Measurements from ENCODE around the gene LIX1. TPM values are rescaled to one million over a fixed set of nuclear protein-coding genes. Genes with fewer than 3 reads are reported as not detected.
"Not testable (repeated sequence)": the region's sequence is repeated elsewhere in the genome, so short reads cannot be mapped to it uniquely, and the experiment has no call there.

LIX1 gene
- total RNA-seq, 2 donors from 2014 or later = not detected

DNA sequence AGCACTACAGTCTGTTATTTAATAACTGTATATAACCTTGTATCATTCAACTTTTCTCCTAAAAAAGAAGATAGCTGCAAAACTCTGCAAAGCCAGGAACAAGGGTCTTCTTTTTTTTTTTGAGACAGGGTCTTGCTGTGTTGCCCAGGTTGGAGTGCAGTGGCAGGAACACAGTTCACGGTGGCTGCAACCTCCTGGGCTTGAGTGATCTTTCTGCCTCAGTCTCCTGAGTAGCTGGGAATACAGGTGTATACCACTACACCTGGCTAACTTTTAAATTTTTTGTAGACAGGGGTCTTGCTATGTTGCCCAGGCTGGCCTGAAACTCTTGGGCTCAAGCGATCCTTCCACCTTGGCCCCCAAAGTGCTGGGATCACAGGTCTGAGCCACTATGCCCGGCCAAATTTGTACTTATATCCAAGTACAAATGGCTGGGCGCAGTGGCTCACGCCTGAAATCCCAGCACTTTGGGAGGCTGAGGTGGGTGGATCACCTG, 21.4 kb upstream of the LIX1 start:
- H3K9me3 ChIP-seq (ENCODE audit: control insufficient read depth, low read length, poor library complexity, severe bottlenecking) = no peaks in the 10 kb centered on the region
- Mint-ChIP-seq H3K4me3 (no peak overlapping the region), H3K27ac (peak overlapping the region; percentile 34), H3K27me3 (no peaks in the 10 kb centered on the region), H3K36me3 (ENCODE audit: low read depth) (peaks cover 7% of the 10 kb centered on the region), H3K4me1 (peaks cover 12% of the 10 kb centered on the region)
- DNase-seq (no peak), ATAC-seq (no peak)

DNA sequence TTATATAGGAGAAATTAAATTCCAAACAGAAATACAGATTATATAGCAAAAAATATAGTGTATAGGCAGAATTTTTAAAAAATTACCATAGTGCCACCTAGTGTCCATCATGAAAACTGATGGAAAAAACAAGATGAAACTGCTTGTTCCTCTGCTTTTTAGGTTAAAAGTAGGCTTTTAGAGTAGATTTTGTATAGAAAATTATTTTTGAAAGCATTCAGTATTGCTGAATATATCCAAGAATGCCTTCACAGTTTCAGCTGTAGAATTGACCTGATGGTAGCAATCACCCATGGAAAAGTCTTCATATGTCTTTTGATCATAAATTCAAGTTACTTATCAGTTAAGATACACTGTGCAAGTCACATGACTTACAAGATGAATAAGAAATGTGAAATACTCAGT, 21.0 kb upstream of the LIX1 start:
- Mint-ChIP-seq H3K27me3 (no peaks in the 10 kb centered on the region), H3K4me1 (peaks cover 12% of the 10 kb centered on the region), H3K36me3 (ENCODE audit: low read depth) (peaks cover 7% of the 10 kb centered on the region), H3K27ac (no peak overlapping the region), H3K4me3 (no peak overlapping the region)
- ATAC-seq (peak; percentile 39), DNase-seq (no peak)
- H3K9me3 ChIP-seq (ENCODE audit: control insufficient read depth, low read length, poor library complexity, severe bottlenecking) = no peaks in the 10 kb centered on the region

DNA sequence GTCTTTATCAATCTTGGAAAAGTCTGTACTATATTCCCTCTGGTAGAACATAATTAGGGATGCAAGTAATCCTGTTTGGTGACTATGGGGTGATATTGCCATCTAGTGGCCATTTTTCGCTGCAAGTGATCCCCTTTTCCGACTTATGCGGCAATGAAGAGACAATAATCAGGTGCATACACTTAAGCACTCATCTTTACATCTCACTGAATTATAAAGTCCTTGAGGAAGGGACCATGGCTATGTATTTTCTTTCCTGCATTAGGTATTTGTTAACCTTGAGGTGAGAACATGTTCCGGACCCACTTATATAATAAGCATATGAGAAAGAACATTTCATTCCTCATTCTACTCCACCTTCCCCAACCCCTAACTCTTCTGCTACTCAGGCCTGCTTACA, 19.6 kb upstream of the LIX1 start:
- DNase-seq (peak in 2 of 3 donors; percentile 12 to 28), ATAC-seq (peak; percentile 51)
- Mint-ChIP-seq H3K27me3 (no peaks in the 10 kb centered on the region), H3K27ac (no peak overlapping the region), H3K36me3 (ENCODE audit: low read depth) (peaks cover 4% of the 10 kb centered on the region), H3K4me3 (no peak overlapping the region), H3K4me1 (peaks cover 8% of the 10 kb centered on the region)
- no peaks in the 10 kb centered on the region for H3K9me3 ChIP-seq (ENCODE audit: control insufficient read depth, low read length, poor library complexity, severe bottlenecking)

DNA sequence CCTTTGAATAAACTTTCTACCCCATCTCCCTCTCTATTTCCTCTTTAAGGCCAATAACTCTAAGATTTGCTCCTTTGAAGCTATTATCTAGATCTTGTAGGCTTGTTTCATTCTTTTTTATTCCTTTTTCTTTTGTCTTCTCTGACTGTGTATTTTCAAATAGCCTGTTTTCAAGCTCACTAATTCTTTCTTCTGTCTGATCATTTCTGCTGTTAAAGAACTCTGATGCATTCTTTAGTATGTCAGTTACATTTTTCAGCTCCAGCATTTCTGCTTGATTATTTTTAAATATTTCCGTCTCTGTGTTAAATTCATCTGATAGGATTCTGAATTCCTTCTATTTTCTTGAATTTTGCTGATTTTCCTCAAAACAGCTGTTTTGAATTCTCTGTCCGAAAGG, 15.3 kb upstream of the LIX1 start:
- H3K4me1 Mint-ChIP-seq = peaks cover 3% of the 10 kb centered on the region
- DNase-seq (no peak), ATAC-seq (no peak)
- no peaks in the 10 kb centered on the region for H3K9me3 ChIP-seq (ENCODE audit: control insufficient read depth, low read length, poor library complexity, severe bottlenecking)
- no peak overlapping the region for H3K4me3 Mint-ChIP-seq
- H3K27me3 Mint-ChIP-seq = no peaks in the 10 kb centered on the region
- no peak overlapping the region for H3K27ac Mint-ChIP-seq
- peaks cover 2% of the 10 kb centered on the region for H3K36me3 Mint-ChIP-seq (ENCODE audit: low read depth)

DNA sequence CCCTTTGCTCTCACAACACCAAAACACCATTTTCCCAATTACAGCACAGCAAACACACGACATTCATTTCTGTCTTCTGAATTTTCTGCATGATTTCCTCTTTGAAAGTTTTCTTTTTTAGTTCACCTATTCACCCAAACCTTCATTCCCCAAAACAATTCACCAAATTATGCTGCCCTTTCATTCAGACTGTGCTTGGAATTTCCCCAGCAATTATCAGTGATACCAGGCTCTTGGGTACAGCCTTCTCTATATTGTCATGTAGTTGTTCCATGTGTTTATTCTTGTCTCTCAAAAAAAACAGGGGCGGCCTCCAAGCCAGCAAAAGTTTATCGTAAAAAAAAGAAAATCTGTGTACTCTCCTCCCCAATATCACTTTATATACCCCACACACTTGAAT, 9.0 kb upstream of the LIX1 start:
- H3K4me3 Mint-ChIP-seq = no peak overlapping the region

DNA sequence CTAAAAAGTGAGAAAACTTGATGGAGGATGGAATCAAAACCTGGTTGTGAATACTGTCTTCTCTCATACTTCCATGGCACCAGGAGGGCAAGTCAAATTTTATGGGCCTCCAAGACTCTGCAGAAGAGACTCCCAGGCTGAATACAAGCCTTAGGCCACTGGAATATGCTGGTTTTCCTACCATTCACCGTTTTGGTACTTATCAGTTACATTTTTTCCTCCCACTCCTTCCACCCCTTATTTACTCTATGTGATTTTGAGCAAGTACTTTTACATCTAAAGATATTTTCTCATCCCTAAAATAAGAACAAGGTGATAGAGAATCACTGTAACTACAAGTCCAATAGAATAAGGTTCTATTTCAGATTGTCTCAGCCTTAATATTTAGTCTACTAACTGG, 8.0 kb upstream of the LIX1 start:
- H3K9me3 ChIP-seq (ENCODE audit: control insufficient read depth, low read length, poor library complexity, severe bottlenecking) = no peaks in the 10 kb centered on the region
- no peak for ATAC-seq
- Mint-ChIP-seq H3K36me3 (ENCODE audit: low read depth) (no peaks in the 10 kb centered on the region), H3K27me3 (no peaks in the 10 kb centered on the region), H3K4me1 (peaks cover 3% of the 10 kb centered on the region), H3K27ac (no peak overlapping the region), H3K4me3 (no peak overlapping the region)
- no peak for DNase-seq

More for the DNA sequence above, 9.0 kb upstream of the LIX1 start:
- H3K36me3 Mint-ChIP-seq (ENCODE audit: low read depth) = no peaks in the 10 kb centered on the region
- H3K9me3 ChIP-seq (ENCODE audit: control insufficient read depth, low read length, poor library complexity, severe bottlenecking) = no peaks in the 10 kb centered on the region
- peaks cover 3% of the 10 kb centered on the region for H3K4me1 Mint-ChIP-seq
- no peaks in the 10 kb centered on the region for H3K27me3 Mint-ChIP-seq
- no peak for ATAC-seq
- H3K27ac Mint-ChIP-seq = no peak overlapping the region
- DNase-seq = no peak

DNA sequence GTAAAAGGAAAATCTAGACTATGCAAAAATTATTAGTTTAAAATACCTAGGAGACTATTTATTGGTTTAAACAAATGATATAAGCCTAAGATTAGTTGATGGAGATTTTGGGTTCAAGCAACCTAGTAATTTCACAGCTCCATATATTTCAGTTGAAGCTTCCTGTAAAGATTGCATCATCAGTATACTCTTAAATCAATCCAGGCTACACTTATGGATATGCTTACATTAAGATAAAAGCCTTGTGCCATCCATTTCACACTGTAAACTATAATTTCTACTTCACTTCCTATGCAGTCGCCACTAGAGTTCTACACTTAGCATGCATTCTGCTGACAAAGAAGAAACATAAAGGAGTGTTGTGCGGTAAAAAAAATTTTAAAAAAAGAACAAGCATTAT, 7.3 kb upstream of the LIX1 start:
- Mint-ChIP-seq H3K27me3 (no peaks in the 10 kb centered on the region), H3K4me3 (no peak overlapping the region), H3K36me3 (ENCODE audit: low read depth) (no peaks in the 10 kb centered on the region), H3K4me1 (peaks cover 3% of the 10 kb centered on the region), H3K27ac (no peak overlapping the region)
- DNase-seq (no peak), ATAC-seq (no peak)
- H3K9me3 ChIP-seq (ENCODE audit: control insufficient read depth, low read length, poor library complexity, severe bottlenecking) = no peaks in the 10 kb centered on the region

DNA sequence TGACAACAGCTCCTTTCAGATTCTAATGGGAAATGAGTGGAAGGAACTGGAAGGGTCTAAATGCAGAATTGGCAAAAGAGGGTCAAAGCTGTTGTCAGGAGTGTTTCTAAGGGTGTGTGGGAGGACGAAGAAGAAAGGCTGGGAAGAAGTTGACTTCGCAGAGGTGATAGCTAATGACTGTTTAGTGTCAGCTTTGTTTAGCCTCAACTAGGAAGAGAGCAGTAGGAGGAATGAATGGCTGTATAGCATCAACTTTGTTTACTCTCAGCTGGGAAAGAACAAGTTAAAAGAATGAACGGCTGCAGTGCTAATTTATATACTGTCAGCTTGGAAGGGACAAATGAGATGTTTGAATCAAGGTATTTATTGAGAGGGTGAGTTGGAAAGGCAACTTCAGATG, 5.9 kb upstream of the LIX1 start:
- Mint-ChIP-seq H3K36me3 (ENCODE audit: low read depth) (no peaks in the 10 kb centered on the region), H3K4me1 (peaks cover 3% of the 10 kb centered on the region), H3K27me3 (no peaks in the 10 kb centered on the region), H3K4me3 (no peak overlapping the region), H3K27ac (no peak overlapping the region)
- H3K9me3 ChIP-seq (ENCODE audit: control insufficient read depth, low read length, poor library complexity, severe bottlenecking) = no peaks in the 10 kb centered on the region
- DNase-seq (no peak), ATAC-seq (no peak)

DNA sequence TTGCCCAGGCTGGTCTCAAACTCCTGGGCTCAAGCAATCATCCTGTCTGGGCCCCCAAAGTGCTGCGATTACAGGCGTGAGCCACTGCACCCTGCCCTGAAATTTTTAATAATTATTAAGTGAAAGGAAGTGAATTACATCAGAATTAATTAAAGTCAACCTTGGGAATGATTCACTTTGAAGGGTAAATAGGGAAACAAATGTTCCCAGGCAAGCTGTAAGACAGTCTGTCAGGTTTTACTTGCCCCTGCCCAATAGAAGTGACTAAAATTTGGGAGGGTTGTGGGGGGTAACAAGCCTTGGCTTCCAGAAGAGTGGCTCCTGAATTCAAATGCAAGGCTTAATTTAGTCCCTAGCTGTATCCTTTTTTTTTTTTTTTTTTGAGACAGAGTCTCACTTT, 1.3 kb upstream of the LIX1 start:
- Mint-ChIP-seq H3K27ac (no peak overlapping the region), H3K4me1 (no peaks in the 10 kb centered on the region), H3K36me3 (ENCODE audit: low read depth) (no peaks in the 10 kb centered on the region), H3K27me3 (peaks cover 30% of the 10 kb centered on the region), H3K4me3 (no peak overlapping the region)
- ATAC-seq = no peak
- no peak for DNase-seq
- H3K9me3 ChIP-seq (ENCODE audit: control insufficient read depth, low read length, poor library complexity, severe bottlenecking) = no peaks in the 10 kb centered on the region

DNA sequence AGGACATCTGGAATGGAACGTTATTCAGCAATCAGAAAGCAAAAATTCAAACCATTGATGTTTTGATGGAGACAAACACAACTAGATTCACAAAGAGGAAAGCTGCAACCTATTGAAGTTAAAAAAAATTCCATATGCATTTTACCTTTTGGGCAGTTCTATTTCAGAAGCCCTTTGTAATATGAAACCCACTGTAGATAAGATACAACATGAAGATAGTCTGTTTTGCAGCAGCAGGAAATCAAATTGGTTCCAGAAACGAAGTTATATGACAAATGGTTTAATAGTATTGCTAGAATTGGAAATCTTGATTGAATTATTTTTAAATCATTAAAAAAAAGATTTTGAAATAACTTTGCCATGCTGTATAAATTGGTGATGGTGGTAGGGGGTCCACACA, 872 bp downstream of the LIX1 start:
- no peak for DNase-seq
- ATAC-seq = no peak
- Mint-ChIP-seq H3K4me3 (no peak overlapping the region), H3K36me3 (ENCODE audit: low read depth) (no peaks in the 10 kb centered on the region), H3K27me3 (peaks cover 34% of the 10 kb centered on the region), H3K27ac (no peak overlapping the region), H3K4me1 (no peaks in the 10 kb centered on the region)
- no peaks in the 10 kb centered on the region for H3K9me3 ChIP-seq (ENCODE audit: control insufficient read depth, low read length, poor library complexity, severe bottlenecking)

DNA sequence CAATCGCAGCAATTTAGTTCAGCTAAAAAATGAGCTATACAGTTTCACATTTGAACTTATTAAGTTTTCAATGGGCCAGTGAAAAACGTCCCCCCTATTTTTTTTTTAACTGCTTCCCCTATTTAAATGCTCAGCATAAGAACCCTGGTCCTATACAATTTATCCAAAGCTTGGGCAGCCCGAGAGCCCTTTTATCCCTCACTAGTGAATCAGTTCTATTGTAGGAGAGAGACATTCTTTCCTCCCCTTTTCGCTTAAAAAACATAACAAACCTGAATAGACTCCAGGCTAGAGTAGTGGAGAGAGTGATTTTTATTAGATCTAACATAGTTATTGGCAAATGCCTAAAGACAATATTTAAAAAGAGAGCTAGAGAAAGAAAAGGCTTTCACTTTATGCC, 1.4 kb downstream of the LIX1 start:
- ATAC-seq = no peak
- Mint-ChIP-seq H3K4me3 (no peak overlapping the region), H3K27ac (no peak overlapping the region), H3K4me1 (no peaks in the 10 kb centered on the region), H3K36me3 (ENCODE audit: low read depth) (no peaks in the 10 kb centered on the region), H3K27me3 (peaks cover 36% of the 10 kb centered on the region)
- DNase-seq = no peak
- no peaks in the 10 kb centered on the region for H3K9me3 ChIP-seq (ENCODE audit: control insufficient read depth, low read length, poor library complexity, severe bottlenecking)

DNA sequence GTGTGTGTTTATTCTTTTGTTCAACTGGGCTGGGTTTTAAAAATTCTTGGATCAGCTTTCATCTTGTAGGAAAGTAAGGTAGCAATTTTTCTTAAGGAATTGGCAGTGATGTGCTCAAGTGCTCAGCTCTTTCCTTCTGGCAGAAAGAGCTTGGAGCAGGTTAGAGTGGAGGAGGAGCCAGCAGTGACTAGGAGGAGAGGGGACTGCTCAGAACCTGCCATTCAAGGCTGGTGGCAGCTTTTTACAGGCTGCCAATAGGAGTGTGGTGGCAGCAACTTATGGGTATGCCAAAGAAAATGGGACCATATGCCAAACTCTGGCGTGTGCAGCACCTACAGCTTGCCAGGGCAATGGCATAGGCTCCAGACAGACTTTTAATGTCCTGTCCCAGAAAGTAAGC, 2.2 kb downstream of the LIX1 start:
- ATAC-seq; H3K36me3 Mint-ChIP-seq (ENCODE audit: low read depth); H3K4me1 Mint-ChIP-seq; DNase-seq; H3K9me3 ChIP-seq (ENCODE audit: control insufficient read depth, low read length, poor library complexity, severe bottlenecking); H3K4me3 Mint-ChIP-seq; H3K27ac Mint-ChIP-seq: not testable (repeated sequence)
- peaks cover 39% of the 10 kb centered on the region for H3K27me3 Mint-ChIP-seq

DNA sequence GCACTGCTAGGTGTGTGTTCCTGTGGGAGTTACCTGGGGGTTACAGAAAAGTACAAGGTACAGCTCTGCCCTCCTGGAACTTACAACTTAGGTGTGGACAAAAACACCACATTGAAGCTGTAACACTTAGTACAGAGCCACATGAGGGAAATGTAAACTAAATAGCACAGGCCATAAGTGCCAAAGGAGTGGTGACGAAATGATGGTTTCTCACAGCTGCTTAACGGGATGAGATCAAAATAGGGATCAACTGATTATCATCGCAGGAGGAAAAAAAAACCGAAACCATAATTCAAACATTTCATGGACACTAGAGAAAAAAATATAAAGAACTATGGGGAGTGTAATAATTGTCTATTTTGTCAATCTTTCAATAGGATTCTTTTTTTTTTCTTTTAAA, 5.9 kb downstream of the LIX1 start:
- H3K9me3 ChIP-seq (ENCODE audit: control insufficient read depth, low read length, poor library complexity, severe bottlenecking) = no peaks in the 10 kb centered on the region
- no peak overlapping the region for H3K27ac Mint-ChIP-seq
- H3K36me3 Mint-ChIP-seq (ENCODE audit: low read depth) = peaks cover 2% of the 10 kb centered on the region
- ATAC-seq = no peak
- peaks cover 35% of the 10 kb centered on the region for H3K27me3 Mint-ChIP-seq
- H3K4me1 Mint-ChIP-seq = peaks cover 7% of the 10 kb centered on the region
- DNase-seq = no peak
- H3K4me3 Mint-ChIP-seq = no peak overlapping the region

DNA sequence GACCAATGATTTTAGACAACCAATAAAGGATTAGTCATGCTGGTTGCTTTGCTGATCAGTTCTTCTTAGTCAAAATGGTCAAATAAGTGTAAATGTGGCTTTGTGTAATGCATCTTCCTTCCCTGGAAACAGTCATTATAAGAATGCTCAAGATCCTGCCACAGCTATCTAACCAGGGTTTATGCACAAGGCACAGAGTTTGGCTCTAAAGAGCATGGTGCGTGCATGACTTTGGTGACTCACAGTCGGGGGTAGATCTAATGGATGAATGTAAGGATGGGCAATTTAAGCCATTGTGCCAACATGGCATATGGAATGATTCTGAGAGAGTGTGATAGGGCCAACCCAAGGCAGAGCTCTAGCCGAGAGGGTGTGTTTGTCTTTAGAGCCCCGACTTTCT, 6.5 kb downstream of the LIX1 start:
- peaks cover 2% of the 10 kb centered on the region for H3K36me3 Mint-ChIP-seq (ENCODE audit: low read depth)
- DNase-seq (no peak), ATAC-seq (no peak)
- H3K27me3 Mint-ChIP-seq = peaks cover 30% of the 10 kb centered on the region
- no peak overlapping the region for H3K27ac Mint-ChIP-seq
- H3K9me3 ChIP-seq (ENCODE audit: control insufficient read depth, low read length, poor library complexity, severe bottlenecking) = no peaks in the 10 kb centered on the region
- H3K4me1 Mint-ChIP-seq = peaks cover 7% of the 10 kb centered on the region
- no peak overlapping the region for H3K4me3 Mint-ChIP-seq

Data from T-helper 17 cell (primary cell).